Measurements from ENCODE around the gene BEND4. TPM values are rescaled to one million over a fixed set of nuclear protein-coding genes. Genes with fewer than 3 reads are reported as not detected.

BEND4 gene
- total RNA-seq, 1 donor from 2014 or later, result 0.32 TPM

DNA sequence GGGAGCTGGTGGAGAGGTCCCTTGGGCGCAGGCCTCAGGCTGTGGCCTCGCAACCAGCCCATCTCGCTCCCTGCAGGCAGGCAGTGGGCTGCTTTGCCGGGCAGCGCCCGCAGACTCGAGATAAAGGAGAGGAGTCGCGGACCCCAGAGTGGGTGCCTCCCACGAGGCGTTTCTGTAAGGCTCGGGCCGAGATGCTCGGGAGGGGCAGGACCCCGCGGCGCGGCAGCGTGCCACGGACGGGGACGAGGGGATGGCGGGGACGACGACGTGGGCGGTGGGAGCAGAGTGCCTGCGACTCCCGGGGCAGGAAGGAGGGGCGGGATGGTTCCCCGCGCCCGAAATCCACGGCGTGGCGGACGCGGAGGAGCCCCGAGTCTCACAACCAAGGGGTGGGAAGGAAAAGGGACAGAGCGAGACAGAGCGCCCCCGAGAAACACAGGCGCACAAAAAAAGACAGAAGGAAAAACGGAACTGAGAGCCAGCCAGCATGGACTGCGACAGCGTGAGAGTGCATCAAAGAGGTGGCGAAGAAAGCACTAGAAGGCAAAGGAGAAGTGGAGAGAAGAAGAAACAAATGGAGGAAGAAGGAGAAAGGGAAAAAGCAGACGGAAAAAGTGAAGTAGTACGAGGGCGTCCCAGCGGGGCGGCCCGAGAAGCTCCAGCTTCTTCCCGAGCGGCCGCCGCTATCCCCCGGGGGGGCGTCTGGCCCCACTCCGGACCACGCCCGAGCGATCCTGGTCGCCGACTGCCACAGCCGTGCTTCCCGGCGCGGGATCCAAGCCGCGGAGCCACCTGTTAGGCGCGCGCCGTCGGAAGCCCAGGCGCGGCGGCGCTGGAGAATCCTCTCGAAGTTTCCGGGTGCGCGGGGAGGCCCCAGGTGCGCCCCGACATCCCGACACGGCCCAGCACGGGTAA, 1.5 kb downstream of the BEND4 start:
- TF ChIP-seq EZH2 (IDR thresholded peaks at IDR 0.05; ENCODE audit: insufficient read depth, low read length), result peak; percentile 90
- TF ChIP-seq, protein P1, sequence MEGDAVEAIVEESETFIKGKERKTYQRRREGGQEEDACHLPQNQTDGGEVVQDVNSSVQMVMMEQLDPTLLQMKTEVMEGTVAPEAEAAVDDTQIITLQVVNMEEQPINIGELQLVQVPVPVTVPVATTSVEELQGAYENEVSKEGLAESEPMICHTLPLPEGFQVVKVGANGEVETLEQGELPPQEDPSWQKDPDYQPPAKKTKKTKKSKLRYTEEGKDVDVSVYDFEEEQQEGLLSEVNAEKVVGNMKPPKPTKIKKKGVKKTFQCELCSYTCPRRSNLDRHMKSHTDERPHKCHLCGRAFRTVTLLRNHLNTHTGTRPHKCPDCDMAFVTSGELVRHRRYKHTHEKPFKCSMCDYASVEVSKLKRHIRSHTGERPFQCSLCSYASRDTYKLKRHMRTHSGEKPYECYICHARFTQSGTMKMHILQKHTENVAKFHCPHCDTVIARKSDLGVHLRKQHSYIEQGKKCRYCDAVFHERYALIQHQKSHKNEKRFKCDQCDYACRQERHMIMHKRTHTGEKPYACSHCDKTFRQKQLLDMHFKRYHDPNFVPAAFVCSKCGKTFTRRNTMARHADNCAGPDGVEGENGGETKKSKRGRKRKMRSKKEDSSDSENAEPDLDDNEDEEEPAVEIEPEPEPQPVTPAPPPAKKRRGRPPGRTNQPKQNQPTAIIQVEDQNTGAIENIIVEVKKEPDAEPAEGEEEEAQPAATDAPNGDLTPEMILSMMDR (IDR thresholded peaks at IDR 0.05; ENCODE audit: insufficient read depth, low read depth, low read length), result no peak
- Histone ChIP-seq H3K4me3 (ENCODE audit: insufficient read depth, low read depth, low read length) (peak overlapping the region; percentile 5), H3K27me3 (ENCODE audit: insufficient read depth, low read length) (peaks cover 41% of the 10 kb centered on the region), H3K27ac (ENCODE audit: low read depth, low read length) (no peak overlapping the region), H3K4me1 (ENCODE audit: insufficient read depth, low read length) (peaks cover 2% of the 10 kb centered on the region), H3K79me2 (ENCODE audit: insufficient read depth, low read length) (no peaks in the 10 kb centered on the region), H4K20me1 (ENCODE audit: insufficient read depth, low read length) (no peaks in the 10 kb centered on the region), H2AFZ (ENCODE audit: low read depth, low read length) (peak overlapping the region; percentile 63), H3K36me3 (ENCODE audit: insufficient read depth, low read length) (no peaks in the 10 kb centered on the region), H3K4me2 (ENCODE audit: low read length) (peak overlapping the region; percentile 79), H3K9ac (ENCODE audit: low read length) (no peak overlapping the region), H3K9me3 (ENCODE audit: insufficient read depth, low read depth, low read length) (no peaks in the 10 kb centered on the region)
- peaks cover 36% of the 10 kb centered on the region for H3K27me3 Mint-ChIP-seq (ENCODE audit: low read depth, unreplicated experiment)
- DNase-seq (ENCODE audit: low read depth), result no peak
- H3K27ac Mint-ChIP-seq (ENCODE audit: unreplicated experiment), result peak overlapping the region; percentile 31
- H3K9me3 Mint-ChIP-seq (ENCODE audit: unreplicated experiment), result no peaks in the 10 kb centered on the region
- H3K4me3 Mint-ChIP-seq (ENCODE audit: unreplicated experiment), result peak overlapping the region; percentile 85
- no peaks in the 10 kb centered on the region for H3K4me1 Mint-ChIP-seq (ENCODE audit: low read depth, unreplicated experiment)
- H3K36me3 Mint-ChIP-seq (ENCODE audit: low read depth, unreplicated experiment), result no peaks in the 10 kb centered on the region
- no peak for FAIRE-seq

DNA sequence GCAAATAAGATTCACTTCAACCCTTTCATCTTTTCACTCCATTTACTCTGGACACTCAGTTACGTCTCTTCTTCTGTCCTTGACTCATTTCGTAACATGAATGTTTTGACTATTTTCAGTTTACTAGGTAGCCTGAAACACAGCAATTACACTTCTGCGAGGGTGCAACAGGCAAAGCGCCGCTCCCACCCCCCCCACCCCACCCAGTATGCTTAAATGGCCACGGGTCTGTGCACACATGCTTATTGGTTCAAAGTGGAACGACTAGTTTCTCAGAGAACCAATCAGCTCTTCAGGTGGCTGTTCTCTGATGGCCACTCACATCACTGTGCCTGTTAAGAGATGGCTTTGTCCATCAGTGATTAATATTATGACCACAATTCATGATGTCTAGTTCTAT, 3.5 kb downstream of the BEND4 start:
- H3K79me2 ChIP-seq (ENCODE audit: insufficient read depth, low read length), result no peaks in the 10 kb centered on the region
- TF ChIP-seq EZH2 (IDR thresholded peaks at IDR 0.05; ENCODE audit: insufficient read depth, low read length), result no peak
- TF ChIP-seq, protein P1 (IDR thresholded peaks at IDR 0.05; ENCODE audit: insufficient read depth, low read depth, low read length), result no peak
- H3K4me1 ChIP-seq (ENCODE audit: insufficient read depth, low read length), result peaks cover 2% of the 10 kb centered on the region
- no peaks in the 10 kb centered on the region for H3K9me3 ChIP-seq (ENCODE audit: insufficient read depth, low read depth, low read length)
- no peak overlapping the region for H3K9ac ChIP-seq (ENCODE audit: low read length)
- no peak overlapping the region for H3K27ac Mint-ChIP-seq (ENCODE audit: unreplicated experiment)
- H3K27me3 ChIP-seq (ENCODE audit: insufficient read depth, low read length), result peaks cover 39% of the 10 kb centered on the region
- H4K20me1 ChIP-seq (ENCODE audit: insufficient read depth, low read length), result no peaks in the 10 kb centered on the region
- H2AFZ ChIP-seq (ENCODE audit: low read depth, low read length), result no peak overlapping the region
- no peaks in the 10 kb centered on the region for H3K36me3 ChIP-seq (ENCODE audit: insufficient read depth, low read length)
- no peak for FAIRE-seq
- no peaks in the 10 kb centered on the region for H3K4me1 Mint-ChIP-seq (ENCODE audit: low read depth, unreplicated experiment)
- H3K4me3 Mint-ChIP-seq (ENCODE audit: unreplicated experiment), result no peak overlapping the region
- H3K27me3 Mint-ChIP-seq (ENCODE audit: low read depth, unreplicated experiment), result peaks cover 36% of the 10 kb centered on the region
- H3K36me3 Mint-ChIP-seq (ENCODE audit: low read depth, unreplicated experiment), result no peaks in the 10 kb centered on the region
- no peak overlapping the region for H3K27ac ChIP-seq (ENCODE audit: low read depth, low read length)
- H3K9me3 Mint-ChIP-seq (ENCODE audit: unreplicated experiment), result no peaks in the 10 kb centered on the region
- H3K4me3 ChIP-seq (ENCODE audit: insufficient read depth, low read depth, low read length), result no peak overlapping the region
- no peak overlapping the region for H3K4me2 ChIP-seq (ENCODE audit: low read length)
- DNase-seq (ENCODE audit: low read depth), result no peak

DNA sequence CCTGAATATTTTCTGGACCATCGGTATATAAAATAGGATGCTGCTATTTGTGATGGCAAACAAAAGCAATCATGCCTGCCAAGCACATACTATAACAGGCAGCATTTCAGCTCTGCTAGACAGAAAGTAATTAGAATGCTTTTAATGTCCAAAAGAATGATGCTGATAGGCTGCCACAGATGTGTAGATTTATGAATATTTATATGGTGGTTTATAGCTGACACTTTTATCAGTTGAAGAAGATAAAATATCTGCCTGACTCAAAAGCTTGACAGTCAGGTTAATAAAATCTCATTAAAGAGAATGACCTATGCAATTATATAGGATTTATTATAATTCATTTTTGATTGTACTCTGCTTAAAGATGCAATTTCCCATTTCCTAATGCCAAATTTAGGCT, 4.0 kb downstream of the BEND4 start:
- Mint-ChIP-seq H3K4me1 (ENCODE audit: low read depth, unreplicated experiment) (no peaks in the 10 kb centered on the region), H3K36me3 (ENCODE audit: low read depth, unreplicated experiment) (no peaks in the 10 kb centered on the region), H3K27me3 (ENCODE audit: low read depth, unreplicated experiment) (peaks cover 30% of the 10 kb centered on the region), H3K9me3 (ENCODE audit: unreplicated experiment) (no peaks in the 10 kb centered on the region), H3K4me3 (ENCODE audit: unreplicated experiment) (no peak overlapping the region), H3K27ac (ENCODE audit: unreplicated experiment) (no peak overlapping the region)
- H3K4me3 ChIP-seq (ENCODE audit: insufficient read depth, low read depth, low read length), result no peak overlapping the region
- peaks cover 35% of the 10 kb centered on the region for H3K27me3 ChIP-seq (ENCODE audit: insufficient read depth, low read length)
- H4K20me1 ChIP-seq (ENCODE audit: insufficient read depth, low read length), result no peaks in the 10 kb centered on the region
- no peaks in the 10 kb centered on the region for H3K9me3 ChIP-seq (ENCODE audit: insufficient read depth, low read depth, low read length)
- no peak for TF ChIP-seq EZH2 (IDR thresholded peaks at IDR 0.05; ENCODE audit: insufficient read depth, low read length)
- TF ChIP-seq, protein P1 (IDR thresholded peaks at IDR 0.05; ENCODE audit: insufficient read depth, low read depth, low read length), result no peak
- H3K79me2 ChIP-seq (ENCODE audit: insufficient read depth, low read length), result no peaks in the 10 kb centered on the region
- FAIRE-seq (no peak), DNase-seq (ENCODE audit: low read depth) (no peak)
- no peak overlapping the region for H3K4me2 ChIP-seq (ENCODE audit: low read length)
- H3K36me3 ChIP-seq (ENCODE audit: insufficient read depth, low read length), result no peaks in the 10 kb centered on the region
- no peak overlapping the region for H3K9ac ChIP-seq (ENCODE audit: low read length)
- no peak overlapping the region for H3K27ac ChIP-seq (ENCODE audit: low read depth, low read length)
- no peak overlapping the region for H2AFZ ChIP-seq (ENCODE audit: low read depth, low read length)
- peaks cover 2% of the 10 kb centered on the region for H3K4me1 ChIP-seq (ENCODE audit: insufficient read depth, low read length)
